ENCODE measurements around the gene GARIN1A.
"Not testable (repeated sequence)": the region's sequence is repeated elsewhere in the genome, so short reads cannot be mapped to it uniquely, and the experiment has no call there.

Gene GARIN1A

GRCh38 chr7:128671992-128672391 is at the start of gene GARIN1A:
TSS of gene GARIN1A (plus strand) at chr7:128672292. CDS start at chr7:128672398, 106 bp downstream.
- DNase-seq: no peak

DNA sequence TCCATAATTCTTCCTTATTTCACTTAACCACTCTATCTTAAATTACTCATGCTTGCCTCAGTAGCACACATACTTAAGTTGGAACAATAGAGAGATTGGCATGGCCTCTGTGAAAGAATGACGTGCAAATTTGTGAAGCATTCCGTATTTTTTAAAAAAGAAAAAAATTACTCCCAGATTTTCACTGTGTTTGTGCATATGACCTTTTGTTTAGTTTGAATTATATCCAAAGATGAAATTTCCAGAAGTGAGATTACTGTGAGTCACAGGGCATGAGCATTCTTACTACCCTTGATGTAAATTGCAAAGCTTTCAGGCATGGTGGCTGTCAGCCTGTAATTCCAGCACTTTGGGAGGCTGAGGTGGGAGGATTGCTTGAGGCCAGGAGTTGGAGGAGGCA is 45.0 kb upstream of the GARIN1A start:
- not testable (repeated sequence) for DNase-seq

GRCh38 chr7:128633915-128634314 is 38.2 kb upstream of the GARIN1A start:
- not testable (repeated sequence) for DNase-seq

- DNase-seq: not testable (repeated sequence)
Observed at GRCh38 chr7:128645206-128645605, 26.9 kb upstream of the GARIN1A start.

GRCh38 chr7:128645844-128646243 is 26.2 kb upstream of the GARIN1A start:
- DNase-seq: not testable (repeated sequence)

GRCh38 chr7:128646877-128647276 is 25.2 kb upstream of the GARIN1A start:
- not testable (repeated sequence) for DNase-seq

GRCh38 chr7:128651096-128651495 is 21.0 kb upstream of the GARIN1A start:
- DNase-seq: not testable (repeated sequence)

DNA sequence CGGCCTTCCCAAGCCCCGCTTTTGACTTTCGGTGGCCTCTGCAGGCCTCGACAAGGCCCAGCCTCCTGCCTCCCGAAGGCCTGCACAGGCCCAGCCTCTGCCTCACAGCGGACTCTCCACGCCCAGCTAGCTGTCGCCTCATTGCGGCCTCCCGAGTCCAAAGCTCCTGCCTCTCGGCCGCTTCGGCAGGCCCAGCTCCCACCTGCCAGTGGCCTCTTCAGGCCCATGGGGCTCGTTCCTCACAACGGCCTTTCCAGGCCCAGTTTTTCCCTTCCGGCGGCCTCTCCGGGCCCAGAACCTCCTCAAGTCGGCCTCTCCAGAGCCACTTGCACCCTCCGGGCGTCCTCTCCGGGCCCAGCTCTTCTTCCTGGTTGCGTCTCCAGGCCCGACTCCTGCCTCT is 19.5 kb upstream of the GARIN1A start:
- not testable (repeated sequence) for DNase-seq

- not testable (repeated sequence) for DNase-seq
Observed at GRCh38 chr7:128653197-128653596, 18.9 kb upstream of the GARIN1A start.

- not testable (repeated sequence) for DNase-seq
Observed at GRCh38 chr7:128654080-128654479, 18.0 kb upstream of the GARIN1A start.

DNA sequence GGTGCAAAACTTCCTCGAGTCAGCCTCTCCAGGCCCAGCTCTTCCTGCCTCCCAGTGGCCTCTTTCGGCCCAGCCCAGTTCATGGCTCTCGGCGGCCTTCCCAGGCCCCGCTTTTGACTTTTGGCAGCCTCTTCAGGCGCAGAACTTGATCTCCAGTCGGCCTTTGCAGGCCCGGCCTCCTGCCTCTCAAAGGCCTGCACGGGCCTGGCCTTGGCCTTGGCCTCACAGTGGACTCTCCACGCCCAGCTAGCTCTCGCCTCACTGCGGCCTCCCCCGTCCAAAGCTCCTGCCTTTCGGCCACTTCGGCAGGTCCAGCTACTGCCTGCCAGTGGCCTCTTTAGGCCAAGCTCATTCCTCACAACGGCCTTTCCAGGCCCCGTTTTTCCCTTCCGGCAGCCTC is 17.6 kb upstream of the GARIN1A start:
- DNase-seq: not testable (repeated sequence)

DNA sequence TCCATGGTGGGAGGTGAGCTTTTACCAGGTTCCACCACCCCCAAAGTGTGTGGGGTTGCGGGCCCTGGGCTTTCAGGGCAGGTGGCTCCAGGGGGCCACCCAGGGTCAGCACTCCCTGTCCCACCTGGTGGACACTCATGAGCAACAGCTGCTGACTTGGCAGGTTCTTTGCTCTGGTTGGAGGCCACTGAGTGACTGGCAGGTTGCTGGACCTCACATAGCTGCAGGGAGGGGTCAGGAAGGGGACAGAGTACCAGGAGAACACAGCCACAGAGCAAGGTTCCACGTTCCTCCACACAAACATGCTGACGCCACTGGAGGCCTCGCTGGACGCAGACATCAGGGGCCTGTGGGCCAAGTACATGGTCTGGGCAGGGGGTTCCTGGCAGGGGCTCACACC is 13.7 kb upstream of the GARIN1A start:
- not testable (repeated sequence) for DNase-seq

DNA sequence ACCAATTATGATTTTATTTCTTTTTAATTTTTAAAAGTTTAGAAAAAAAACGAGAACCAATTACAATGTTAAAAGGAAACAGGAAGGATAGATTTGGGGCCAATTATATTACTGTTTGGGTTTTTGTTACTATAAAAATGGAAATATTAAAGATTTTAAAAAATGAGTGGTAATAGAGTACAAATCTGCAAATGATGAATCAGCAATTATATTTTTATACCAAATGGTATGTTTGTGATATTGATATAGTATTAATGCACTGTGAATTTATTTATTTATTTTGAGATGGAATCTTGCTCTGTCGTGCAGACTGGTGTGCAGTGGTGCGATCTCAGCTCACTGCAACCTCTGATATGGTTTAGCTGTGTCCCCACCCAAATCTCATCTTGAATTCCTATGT is 11.5 kb upstream of the GARIN1A start:
- no peak for DNase-seq

- DNase-seq: no peak
Observed at GRCh38 chr7:128661446-128661845, 10.6 kb upstream of the GARIN1A start.

- DNase-seq: no peak
Observed at GRCh38 chr7:128662091-128662490, 10.0 kb upstream of the GARIN1A start.

- not testable (repeated sequence) for DNase-seq
Observed at GRCh38 chr7:128663223-128663622, 8.9 kb upstream of the GARIN1A start.

DNA sequence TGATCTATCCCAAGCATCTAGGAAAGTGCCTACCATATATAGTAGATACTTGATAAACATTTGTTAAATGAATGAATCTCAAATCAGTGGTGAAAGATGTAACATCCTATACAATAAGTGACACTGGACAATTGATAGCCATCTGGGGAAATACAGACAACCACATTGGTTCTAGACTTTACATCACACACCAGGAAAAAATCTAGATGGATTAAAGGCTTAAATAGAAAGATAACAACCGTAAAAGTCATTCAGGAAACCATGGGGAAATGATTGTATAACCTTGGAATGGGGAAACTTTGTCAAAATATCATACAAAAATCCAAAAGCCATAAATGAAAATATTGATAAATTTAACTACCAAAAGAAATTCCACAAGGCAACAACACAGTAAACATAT is 7.0 kb upstream of the GARIN1A start:
- DNase-seq: no peak

DNA sequence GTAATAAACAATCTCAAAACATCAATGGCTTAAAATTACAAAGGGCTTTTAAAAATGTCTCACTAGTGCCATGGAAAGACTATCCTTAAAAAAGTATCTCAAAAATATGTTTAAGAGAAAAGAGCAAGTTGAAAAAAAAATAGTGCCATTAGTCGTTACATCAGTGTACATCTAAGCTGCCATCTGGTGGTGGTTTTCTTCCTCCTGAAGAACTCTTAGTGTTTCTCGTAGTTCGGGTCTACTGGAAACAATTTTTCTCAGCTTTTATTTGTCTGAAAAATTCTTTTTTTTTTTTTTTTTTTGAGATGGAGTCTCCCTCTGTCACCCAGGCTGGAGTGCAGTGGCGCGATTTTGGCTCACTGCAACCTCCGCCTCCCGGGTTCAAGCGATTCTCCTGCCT is 5.9 kb upstream of the GARIN1A start:
- no peak for DNase-seq

DNA sequence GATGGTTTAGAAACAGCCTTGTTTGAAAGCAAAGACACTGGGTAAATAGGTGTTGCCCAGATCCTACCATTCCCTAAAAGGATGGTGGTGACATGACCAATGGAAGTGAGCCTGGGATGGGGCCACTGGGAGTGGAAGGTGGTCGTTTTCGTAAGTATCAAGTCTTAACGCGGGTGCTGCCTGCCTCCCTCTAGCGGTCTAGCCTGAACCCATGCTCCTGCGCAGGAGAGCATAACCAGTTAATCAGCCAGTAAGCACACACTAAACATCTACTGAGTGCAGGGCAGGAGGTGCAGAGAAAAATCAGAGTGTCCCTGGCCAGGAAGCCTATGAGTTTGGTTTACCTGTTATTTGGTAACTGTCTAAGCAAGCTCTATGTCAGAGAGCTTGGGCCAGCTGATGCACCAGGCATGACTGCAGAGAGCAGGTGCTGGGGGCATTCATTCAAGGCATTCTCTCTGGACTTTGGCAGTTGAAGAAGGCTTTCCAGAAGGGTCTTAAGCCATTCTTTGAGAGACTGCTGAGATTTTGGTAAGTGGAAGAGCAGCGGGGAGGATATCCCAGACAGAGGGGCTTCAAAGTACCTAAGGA is 930 bp downstream of the GARIN1A start:
- no peak for DNase-seq

DNA sequence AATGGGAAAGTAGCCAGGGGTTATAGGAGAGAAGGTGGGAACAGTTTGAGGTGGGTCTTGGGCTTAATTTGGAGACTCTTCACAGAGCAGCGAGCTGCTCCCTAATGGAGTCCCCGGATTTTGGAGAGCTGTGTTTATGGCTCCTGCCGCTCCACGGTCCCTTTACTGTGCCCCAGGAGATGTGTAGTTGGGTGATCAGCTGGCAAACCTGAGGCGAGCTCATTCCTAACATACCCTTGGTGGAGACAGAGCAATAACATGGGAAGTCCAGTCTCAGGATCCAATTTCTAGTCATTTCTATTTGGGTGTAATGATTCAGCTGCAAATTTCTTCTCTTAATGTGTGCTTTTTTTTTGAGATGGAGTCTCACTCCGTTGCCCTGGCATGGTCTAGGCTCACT is 1.5 kb downstream of the GARIN1A start:
- DNase-seq: no peak

- DNase-seq: no peak
Observed at GRCh38 chr7:128676665-128677064, 4.6 kb downstream of the GARIN1A start.

DNA sequence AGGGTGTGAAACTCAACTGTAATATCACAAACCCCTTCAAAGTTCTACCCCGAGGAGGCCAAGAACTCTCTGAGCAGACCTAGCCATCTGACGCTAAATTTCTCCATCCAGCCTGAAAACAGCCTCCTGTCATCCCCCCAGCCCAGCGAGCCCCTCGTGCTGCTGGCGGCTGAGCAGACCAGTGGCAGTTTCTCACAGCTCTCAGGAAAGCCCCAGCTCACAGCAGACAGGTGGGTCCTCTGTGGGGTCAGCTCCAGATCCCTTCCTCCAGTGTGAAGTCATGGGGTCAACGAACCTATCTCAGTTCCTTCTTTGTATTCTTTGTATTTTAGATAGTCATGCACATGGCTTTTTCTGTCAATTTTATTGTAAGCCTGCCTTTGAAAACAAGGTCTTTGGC is 7.8 kb downstream of the GARIN1A start:
- no peak for DNase-seq

GRCh38 chr7:128681794-128682537 is 9.9 kb downstream of the GARIN1A start:
- DNase-seq: no peak

DNA sequence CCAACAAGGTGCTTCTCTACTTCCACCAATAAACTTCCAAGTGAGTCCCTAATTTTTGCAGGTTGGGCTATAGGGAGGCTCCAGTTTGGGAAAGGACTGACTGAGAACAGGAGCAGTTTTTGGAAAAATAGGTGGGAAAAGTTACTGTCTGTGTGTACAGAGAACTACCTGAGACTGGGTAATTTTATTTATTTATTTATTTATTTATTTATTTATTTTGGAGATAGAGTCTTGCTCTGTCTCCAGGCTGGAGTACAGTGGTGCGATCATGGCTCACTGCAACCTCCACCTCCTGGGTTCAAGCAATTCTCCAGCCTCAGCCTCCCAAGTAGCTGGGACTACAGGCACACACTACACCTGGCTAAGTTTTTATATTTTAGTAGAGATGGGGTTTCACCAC is 11.2 kb downstream of the GARIN1A start:
- not testable (repeated sequence) for DNase-seq

DNA sequence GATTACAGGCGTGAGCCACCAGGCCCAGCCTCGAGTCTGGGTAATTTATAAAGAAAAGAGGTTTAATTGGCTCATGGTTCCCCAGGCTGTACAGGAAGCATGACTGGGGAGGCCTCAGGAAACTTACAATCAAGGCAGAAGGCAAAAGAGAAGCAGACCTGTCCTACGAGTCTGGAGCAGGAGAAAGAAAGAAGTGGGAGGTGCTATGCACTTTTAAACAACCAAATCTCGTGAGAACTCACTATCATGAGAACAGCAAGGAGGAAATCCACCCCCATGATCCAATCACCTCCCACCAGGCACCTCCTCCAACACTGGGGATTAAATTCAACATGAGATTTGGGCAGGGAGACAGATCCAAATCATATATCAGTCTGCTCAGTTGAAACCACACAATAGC is 11.6 kb downstream of the GARIN1A start:
- DNase-seq: not testable (repeated sequence)

Measured in CD4-positive, alpha-beta T cell treated with Interleukin-17A for 1 hour (primary cell).